Lower lobe of right lung (tissue), 2 donors: ENCODE measurements around the gene SEMA3F. TPM values are rescaled to one million over a fixed set of nuclear protein-coding genes. Genes with fewer than 3 reads are reported as not detected.
A peak's percentile ranks its signal among the peaks of the same experiment; 100 is the strongest.

ENCODE experiments used
- ATAC-seq, 2 donors: fragments of 200-7000 bp; cut with Tn5 transposase; one replicate each; pipeline ENCODE4 v1.9.1; 2020 to 2022; ENCODE audit warnings: mild to moderate bottlenecking in 2 of 2, moderate library complexity in 2 of 2
- DNase-seq: peaks from one replicate; pipeline ENCODE4 v3.0.0-alpha.2; 2020
- H3K27ac ChIP-seq: fragments of 200-600 bp; one replicate; pipeline ENCODE4 v1.8.0; 2022
- H3K27me3 ChIP-seq: fragments of 200-600 bp; one replicate; pipeline ENCODE4 v1.8.0; 2022; ENCODE audit warnings: low read depth
- H3K36me3 ChIP-seq: fragments of 200-600 bp; one replicate; pipeline ENCODE4 v1.8.0; 2022; ENCODE audit warnings: mild to moderate bottlenecking
- H3K4me1 ChIP-seq: fragments of 200-600 bp; one replicate; pipeline ENCODE4 v1.8.0; 2022
- H3K4me3 ChIP-seq: fragments of 200-600 bp; one replicate; pipeline ENCODE4 v1.8.0; 2022; ENCODE audit warnings: mild to moderate bottlenecking
- H3K9me3 ChIP-seq: fragments of 200-600 bp; one replicate; pipeline ENCODE4 v1.8.0; 2022
- intact Hi-C: fragments of 100-400 bp; cut with DNase I; formaldehyde crosslinking; loops from one replicate; pipeline ENCODE4 v1.11.0; 2022
- total RNA-seq: library from RNA; stranded (reverse); fragmentation: NEBNext Ultra II Directional; extraction: Animal tissue kit (Norgen Biotek cat#: 25700); gene quantifications from one replicate; pipeline ENCODE4 v1.2.1, GENCODE V29; 2021
- TF ChIP-seq, protein P1 (sequence below): fragments of 200-600 bp; IDR thresholded peaks from one replicate; pipeline ENCODE4 v1.8.0; 2022; ENCODE audit warnings: antibody characterized with exemption, mild to moderate bottlenecking
- donor health status: DM: no; HTN: yes; CAD: no; lungs with severe emphysema.

SEMA3F gene
- total RNA-seq, 1 donor from 2014 or later, result 44.7 TPM

GRCh38 chr3:50153782-50154475, 1.2 kb upstream of the SEMA3F start:
- ATAC-seq, result no peak
- H3K4me1 ChIP-seq, result peaks cover 31% of the 10 kb centered on the region

GRCh38 chr3:50154476-50154839, 666 bp upstream of the SEMA3F start:
- Histone ChIP-seq H3K9me3 (no peaks in the 10 kb centered on the region), H3K36me3 (no peaks in the 10 kb centered on the region), H3K4me3 (peak overlapping the region; percentile 63), H3K27ac (no peak overlapping the region), H3K27me3 (peaks cover 12% of the 10 kb centered on the region), H3K4me1 (peaks cover 36% of the 10 kb centered on the region)
- DNase-seq (peak; percentile 66), ATAC-seq (peak; percentile 46 to 53)
- intact Hi-C loops, result no loop called here
- TF ChIP-seq, protein P1, sequence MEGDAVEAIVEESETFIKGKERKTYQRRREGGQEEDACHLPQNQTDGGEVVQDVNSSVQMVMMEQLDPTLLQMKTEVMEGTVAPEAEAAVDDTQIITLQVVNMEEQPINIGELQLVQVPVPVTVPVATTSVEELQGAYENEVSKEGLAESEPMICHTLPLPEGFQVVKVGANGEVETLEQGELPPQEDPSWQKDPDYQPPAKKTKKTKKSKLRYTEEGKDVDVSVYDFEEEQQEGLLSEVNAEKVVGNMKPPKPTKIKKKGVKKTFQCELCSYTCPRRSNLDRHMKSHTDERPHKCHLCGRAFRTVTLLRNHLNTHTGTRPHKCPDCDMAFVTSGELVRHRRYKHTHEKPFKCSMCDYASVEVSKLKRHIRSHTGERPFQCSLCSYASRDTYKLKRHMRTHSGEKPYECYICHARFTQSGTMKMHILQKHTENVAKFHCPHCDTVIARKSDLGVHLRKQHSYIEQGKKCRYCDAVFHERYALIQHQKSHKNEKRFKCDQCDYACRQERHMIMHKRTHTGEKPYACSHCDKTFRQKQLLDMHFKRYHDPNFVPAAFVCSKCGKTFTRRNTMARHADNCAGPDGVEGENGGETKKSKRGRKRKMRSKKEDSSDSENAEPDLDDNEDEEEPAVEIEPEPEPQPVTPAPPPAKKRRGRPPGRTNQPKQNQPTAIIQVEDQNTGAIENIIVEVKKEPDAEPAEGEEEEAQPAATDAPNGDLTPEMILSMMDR, result peak; percentile 39

More at GRCh38 chr3:50153782-50154475, 1.2 kb upstream of the SEMA3F start:
- no peaks in the 10 kb centered on the region for H3K9me3 ChIP-seq
- no peak for DNase-seq
- peaks cover 12% of the 10 kb centered on the region for H3K27me3 ChIP-seq
- no peak overlapping the region for H3K27ac ChIP-seq
- TF ChIP-seq, protein P1, result no peak
- intact Hi-C loops, result no loop called here
- H3K36me3 ChIP-seq, result no peaks in the 10 kb centered on the region
- H3K4me3 ChIP-seq, result peak overlapping the region; percentile 63

DNA sequence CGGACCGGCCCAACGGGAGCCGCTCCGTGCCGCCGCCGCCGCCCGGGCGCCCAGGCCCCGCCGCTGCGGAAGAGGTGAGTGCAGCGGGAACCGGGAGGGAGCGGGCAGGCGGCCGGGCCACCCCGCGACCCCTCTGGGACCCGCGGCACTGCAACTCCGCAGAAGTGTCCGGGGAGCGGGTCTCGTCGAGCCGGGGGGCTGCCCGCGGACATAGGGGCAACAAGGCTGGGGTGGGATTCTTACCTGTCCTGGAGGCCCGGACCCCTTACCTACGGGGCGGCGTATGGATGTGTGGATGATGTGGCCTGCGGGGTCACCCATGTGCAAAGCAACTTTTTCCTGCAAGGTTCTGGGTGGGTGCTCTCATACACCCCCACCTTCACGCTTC, 361 bp downstream of the SEMA3F start:
- peaks cover 44% of the 10 kb centered on the region for H3K4me1 ChIP-seq

GRCh38 chr3:50155891-50156290, 767 bp downstream of the SEMA3F start:
- Histone ChIP-seq H3K4me1 (peaks cover 47% of the 10 kb centered on the region), H3K27me3 (peaks cover 12% of the 10 kb centered on the region), H3K27ac (peak overlapping the region; percentile 72), H3K36me3 (peaks cover 3% of the 10 kb centered on the region), H3K4me3 (peak overlapping the region; percentile 63), H3K9me3 (no peaks in the 10 kb centered on the region)
- ATAC-seq, result no peak
- no peak for DNase-seq
- TF ChIP-seq, protein P1, result no peak
- intact Hi-C loops, result no loop called here

More for the DNA sequence above, 361 bp downstream of the SEMA3F start:
- DNase-seq (no peak), ATAC-seq (no peak)
- intact Hi-C loops, result no loop called here
- Histone ChIP-seq H3K9me3 (no peaks in the 10 kb centered on the region), H3K36me3 (peaks cover 3% of the 10 kb centered on the region), H3K4me3 (peak overlapping the region; percentile 63), H3K27me3 (peaks cover 12% of the 10 kb centered on the region), H3K27ac (peak overlapping the region; percentile 72)
- TF ChIP-seq, protein P1, result no peak

DNA sequence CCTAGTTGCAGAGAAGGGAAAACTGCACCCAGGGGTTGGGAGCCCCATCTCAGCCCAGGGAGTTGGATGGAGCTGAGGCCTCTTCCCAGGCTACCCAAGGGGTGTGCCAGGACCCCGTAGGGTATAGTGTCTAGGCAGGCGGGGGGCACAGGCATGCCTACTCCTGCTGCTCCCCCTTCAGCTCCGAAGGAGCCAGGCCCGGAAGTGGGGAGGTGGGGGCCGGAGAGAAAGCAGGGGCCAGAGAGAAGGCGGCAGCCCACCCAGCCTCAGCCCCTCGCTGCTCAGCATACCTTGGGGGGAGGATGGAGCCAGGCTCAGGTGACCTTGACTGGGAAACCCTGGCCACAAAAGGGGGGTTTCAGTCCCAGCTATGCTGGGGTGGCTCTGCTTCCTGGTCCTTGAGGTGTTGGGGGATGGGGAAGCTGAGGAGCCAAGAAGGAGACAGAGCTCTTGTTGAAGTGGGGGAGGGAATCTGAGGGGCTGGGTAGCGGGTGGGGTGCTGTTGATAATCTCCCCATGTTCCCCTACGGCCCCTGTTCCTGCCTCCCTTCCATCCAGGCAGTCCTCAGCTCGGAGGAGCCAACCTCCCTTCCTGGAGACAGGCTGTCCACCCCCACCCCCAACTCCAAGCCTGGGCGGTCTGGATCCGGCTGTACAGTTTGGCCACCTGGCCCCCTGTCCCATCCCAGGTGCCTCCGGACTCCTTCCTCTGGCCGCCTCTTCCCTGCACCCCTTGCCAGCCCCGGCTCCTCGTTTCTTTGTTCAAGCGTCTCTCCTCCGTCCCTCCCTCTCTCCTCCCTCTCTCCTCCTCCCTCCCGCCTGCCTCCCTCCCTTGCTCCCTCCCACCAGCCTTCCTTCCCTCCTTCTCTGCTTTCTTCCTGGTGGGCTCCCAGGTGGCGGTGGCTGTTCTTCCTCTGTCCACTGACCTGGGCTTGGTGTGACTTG, 1.7 kb downstream of the SEMA3F start:
- Histone ChIP-seq H3K27me3 (peaks cover 12% of the 10 kb centered on the region), H3K4me3 (peak overlapping the region; percentile 63), H3K36me3 (peaks cover 3% of the 10 kb centered on the region), H3K27ac (peak overlapping the region; percentile 76), H3K4me1 (peaks cover 56% of the 10 kb centered on the region), H3K9me3 (no peaks in the 10 kb centered on the region)
- intact Hi-C loops, result no loop called here
- TF ChIP-seq, protein P1, result no peak
- ATAC-seq, result no peak
- no peak for DNase-seq
